ENCODE measurements around the gene EFNB2. TPM values are rescaled to one million over a fixed set of nuclear protein-coding genes. Genes with fewer than 3 reads are reported as not detected.
A peak's percentile ranks its signal among the peaks of the same experiment; 100 is the strongest.

The EFNB2 gene
- total RNA-seq, 1 donor from 2014 or later: 37.3 TPM

DNA sequence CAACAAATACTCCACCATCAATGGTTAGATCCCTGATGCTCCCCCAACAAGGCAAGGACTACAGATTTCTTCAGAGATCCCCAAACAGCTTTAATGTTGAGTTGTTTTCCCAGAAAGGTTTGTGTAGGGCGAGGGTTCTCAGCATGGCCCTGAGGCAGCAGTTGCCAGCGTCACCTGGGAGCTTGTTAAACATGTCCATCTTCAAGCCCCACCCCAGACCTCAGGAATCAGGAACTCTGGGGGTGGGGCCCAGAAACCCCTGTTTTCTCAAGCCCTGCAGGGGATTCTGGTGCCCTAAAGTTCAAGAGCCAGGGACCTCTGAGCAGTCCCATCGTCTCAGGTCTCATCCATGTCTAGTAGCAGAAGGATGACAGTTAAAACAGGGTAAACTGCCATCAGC, 9.6 kb downstream of the EFNB2 start:
- no peak for DNase-seq

DNA sequence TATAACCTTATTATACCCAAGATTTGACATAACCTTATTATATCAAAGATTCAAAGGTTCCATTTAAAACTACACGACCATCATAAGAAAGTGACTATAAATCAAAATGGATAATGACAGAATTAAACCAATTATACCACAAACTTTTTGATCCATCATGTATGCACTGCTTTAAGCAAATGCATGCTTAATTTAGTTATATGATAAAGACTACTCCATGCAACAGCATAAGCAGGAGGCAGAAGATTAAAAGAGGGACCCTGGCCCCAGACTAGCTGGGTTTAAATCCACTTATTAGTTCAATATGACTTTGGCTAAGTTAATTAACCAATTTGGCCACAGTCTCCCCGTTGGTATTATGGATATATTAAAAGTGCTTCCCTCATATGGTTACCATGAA, 11.4 kb downstream of the EFNB2 start:
- DNase-seq: no peak

DNA sequence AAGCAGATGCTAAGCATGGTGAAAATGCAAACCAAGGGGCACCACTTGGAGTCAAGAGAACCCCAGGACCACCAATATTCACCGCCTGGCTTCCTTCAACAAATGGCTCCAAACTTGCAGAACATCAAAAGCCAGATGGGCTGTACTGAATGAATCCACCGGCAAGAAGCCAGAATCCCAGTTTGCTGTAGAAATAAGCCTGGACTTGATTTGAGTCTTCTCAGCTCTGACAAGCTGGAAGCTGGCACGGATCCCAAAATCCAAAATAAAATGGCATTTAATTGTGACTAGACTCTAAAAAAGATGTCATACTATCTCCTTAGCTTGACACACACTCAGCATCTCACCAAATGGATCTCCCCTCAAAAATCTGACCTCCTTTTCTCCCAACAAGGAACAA, 11.9 kb downstream of the EFNB2 start:
- DNase-seq: peak; percentile 88

DNA sequence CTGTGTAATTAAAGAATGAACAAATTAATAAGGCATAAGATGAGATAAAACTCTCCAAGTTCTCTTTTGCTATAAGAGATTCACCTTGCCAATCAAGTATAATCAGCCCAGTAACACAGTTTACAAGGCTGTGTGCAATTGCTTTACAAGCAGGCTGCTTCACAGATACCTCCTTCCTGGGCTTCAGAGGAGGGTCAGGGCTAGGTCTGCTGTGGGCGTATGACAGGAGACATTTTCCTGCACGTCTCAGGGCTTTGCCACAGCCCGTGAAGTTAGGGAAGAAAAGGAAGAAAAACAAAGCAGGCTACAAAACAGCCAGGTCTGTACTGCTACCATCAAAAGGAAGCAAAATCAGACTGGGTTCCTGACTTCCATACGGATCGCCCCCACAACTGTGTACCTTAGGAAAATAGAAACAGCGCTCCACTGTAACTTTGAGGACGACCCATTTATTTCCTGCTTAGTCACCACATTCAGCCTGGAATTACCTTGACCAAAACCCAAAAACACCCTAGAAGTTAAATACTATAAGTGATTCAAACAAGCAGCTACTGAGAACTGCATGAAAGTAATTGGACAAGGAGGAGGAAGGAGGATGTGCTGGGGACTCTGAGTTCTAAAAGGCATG, 12.4 kb downstream of the EFNB2 start:
- DNase-seq: no peak

DNA sequence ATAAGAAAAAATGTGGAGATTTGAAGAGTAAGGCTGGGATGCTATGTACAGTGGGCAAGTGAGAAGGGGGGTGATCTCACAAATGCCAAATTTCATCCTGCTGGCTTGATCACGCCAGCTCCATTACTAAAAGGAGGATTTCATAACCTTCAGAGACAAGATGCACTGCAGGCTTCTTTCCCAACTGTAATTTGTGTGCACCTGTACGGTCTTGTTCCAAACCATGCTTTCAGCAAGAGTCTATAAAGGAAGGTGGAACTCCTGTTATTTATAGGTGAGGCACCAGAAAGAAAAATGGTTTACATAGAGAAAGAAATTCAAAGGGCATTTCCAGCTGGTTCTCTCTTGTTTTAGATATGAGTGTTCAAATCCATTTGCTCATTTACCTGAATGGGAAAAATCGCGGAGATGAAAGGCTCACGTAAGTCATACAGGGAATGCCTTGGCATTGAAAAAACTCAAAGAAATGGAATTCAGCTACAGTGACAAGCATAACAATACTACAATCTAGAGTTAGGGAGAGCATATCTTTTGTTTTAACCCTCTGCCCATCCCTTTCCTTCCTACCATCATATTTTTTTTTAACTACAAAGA, 13.3 kb downstream of the EFNB2 start:
- no peak for DNase-seq

DNA sequence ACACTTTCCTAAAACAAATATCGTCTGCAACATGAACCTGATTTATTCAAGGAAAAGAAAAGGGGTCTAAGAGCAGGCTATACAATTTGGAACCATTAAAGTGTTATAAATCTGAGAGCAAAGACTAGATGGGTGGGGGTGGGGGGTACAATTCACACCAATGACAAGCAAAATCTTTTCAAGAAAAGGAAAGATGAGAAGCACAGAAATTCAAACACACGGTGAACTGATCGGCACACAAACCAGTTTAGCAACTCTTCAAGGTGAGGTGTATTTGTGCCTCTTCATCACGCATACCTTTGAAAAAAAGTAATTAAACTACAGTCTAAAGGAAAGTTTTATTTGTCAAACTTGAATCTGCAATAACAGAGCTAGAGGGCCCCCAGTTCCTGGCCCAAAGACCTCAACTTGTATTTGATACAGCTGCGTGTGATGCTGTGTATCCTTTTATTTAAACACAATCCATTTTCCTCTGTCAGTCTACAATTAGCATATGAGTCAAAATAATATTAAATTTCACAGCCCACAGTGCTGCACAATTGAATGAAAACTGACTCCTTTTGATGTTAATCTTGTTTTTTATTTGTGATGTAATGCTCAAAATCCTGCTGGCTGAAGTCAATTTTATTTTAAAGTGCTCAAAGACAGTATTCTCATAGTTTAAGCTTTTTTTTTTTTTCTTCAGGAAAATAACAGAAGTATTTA, 14.2 kb downstream of the EFNB2 start:
- no peak for DNase-seq

DNA sequence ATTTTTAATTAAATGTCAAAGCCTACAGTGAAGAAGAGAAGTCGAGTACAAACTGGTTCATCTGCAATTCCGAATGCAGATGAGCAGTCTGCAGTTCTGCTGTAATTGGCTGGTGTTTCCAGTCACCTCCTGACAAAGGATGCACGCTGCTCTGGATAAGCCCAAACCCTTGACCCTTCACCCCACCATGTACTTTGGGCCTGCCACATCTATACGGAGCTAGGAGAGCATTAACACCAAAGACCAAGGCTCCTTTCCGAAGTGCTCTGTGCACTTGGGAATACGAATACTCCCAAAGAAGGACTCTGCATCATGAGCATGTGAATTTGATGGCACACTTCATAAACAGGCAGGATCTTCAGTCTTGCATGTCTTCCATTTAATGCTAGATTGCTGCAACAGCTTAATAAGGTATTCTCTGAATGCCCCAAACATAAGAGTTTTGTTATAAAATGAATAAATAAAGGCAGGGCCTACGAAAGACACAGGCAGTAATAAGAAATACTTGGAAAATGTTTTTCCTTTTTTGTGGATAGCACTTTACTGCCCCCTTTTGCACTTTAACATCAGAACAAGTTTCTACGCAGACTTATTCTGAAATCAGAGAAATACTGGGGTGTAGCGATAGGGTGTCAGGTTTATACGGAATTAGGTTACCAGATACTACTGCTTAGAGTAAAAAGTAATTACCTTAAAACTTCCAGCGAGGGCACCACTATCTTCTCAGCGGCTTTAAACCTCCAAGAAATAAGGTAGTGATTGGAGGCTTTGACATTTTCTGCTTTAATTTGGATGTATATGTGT, 15.0 kb downstream of the EFNB2 start:
- DNase-seq: peak; percentile 26

DNA sequence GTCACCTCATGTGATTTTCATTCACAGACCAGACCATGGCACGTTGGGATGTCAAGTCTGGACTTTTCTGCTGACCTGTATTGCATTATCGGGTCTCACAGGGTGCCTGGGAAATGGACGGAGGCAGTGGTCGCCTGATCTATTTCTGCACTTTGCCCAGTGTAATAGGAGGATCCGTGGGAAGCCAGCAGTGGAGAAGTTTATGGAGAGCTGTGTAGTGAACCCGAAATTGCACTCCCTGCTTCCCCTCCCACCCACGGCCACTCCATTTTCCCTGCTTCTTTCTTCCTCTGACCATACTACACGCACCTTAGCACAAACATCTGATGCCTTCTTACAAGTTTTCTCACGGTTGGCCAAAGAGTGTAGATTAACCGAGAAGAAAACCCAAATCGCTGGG, 16.9 kb downstream of the EFNB2 start:
- DNase-seq: no peak

DNA sequence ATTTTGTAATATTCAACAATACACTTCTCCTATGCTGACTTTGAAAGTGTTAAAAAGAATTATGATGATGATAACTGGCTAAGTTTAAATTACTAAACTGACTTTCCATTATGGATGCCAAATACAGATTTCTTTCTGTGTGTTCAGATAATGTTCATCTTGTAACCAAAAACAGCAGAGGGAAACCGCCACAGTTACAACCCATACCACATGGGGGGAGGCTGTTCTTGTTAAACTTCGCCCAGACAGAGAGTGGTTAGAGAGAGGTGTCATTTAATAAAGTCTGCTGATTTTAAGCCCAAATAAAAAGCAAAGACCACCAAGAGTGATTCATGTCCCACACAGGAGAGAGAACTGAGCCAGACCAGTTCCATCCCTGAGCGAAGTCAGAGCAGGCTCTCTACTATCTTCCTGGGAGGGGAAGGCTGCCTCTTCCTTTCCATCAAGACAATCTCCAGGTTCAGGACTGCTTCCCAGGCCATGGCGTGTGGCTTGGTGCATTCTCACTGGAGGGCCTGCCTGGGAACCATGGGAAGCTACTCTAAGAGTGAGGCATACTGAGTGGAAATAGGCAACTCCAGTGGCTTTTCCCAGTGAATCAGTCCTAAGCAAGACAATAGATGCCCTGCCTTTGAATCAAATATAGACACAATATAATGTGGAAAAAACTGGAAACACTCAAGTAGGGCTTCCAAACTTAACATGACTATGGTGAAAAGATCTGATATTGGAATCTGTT, 18.2 kb downstream of the EFNB2 start:
- DNase-seq: peak; percentile 49

DNA sequence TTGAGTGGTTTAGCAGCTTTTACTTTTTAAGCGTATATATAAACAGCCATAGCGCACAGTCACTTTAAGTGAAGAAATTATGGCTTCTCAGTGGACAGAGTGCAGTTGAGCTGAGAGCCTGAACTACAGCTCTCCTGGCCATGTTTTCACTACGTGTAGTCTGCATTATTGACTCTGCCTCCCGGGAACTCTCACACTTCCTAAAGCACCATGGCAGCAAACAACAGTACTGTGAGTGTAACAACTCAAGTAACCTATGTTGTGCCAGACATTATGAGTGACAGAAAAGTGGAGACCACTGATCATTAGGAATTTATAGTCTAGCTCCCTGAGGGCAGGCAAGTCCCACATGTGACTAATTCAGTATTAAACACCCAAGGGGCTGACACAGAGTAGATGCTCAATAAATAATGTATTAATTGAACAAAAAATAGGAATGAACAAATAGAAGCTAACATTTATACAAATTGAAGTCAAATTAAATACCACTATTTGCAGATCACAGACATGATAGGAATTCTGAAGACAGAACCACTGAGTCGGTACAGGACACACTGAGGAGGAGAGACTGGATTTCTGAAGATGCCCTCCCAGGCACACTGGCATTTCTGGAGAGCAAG, 19.7 kb downstream of the EFNB2 start:
- DNase-seq: no peak

DNA sequence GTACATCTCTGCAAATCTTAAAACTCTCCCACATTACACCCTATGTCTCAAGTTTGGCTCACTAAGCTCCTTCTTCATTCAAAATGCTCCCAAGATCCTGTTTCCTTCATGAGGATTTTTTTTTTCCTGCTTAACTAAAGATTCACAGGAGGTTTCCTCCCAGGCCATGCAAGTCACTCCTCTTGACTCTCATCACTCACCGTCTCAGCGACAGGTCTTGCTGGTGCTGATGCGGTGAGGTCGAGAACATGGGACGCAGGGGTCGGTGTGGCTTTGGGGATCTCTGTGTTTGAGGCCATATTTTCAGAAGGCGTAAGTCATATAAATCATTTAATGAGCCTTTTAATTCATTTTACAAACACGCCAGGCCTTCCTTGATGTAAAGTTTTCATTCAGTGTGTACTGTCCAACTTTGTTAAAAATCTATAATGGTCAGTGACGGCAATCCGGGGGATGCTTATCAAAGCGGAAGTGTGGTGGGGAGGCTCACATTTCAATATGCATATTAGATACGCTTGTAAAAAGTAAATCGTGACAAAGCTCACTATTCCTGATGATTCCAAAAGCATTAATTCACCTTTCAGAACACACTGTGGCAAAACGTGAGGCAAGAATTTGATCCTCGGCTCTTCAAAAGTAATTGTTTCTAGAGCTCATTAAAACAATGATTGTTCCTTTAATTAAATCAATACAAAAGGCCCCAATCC, 20.4 kb downstream of the EFNB2 start:
- DNase-seq: no peak

DNA sequence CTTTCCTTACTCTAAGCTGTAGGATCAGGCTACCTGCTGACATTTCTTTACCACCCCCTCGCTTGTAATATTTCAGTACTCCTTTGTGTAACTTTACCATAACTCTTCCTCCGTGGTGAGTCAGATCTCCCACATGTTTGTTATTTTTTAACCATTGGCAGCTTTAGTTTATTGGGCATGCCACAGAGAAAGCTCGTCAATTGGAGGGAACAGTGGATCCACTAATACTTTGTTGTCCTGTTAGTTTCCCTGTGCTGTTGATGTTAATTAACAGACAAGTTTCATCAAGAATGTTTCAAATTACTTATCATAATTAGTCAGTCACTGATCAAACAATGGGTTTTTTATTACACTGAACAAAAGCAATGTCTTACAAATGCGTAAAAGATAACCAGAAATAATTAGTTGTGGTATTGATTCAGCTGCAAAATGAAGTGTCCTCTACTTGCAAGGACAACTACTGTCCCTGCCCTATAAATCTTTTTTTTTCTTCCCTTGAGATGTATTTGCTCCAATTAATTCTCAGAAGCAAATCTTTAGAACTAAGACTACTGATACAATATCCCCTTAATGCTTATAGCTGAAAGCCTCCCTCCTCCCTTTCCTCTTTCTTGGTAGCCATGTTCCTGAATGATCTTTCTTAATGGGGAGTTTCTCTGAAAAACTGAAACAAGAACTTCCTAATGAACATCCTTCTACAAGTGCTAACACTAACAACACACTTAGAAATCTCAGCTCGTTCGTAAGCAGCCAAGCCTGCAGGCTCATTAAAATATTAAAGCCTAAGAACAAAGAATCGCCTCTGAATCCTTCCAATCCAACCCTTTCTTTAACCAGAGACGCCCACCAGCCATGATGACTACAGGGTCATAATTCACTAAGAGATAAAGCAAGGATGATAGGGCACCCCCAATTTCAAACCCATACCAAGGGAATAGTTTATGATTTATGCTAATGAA, 22.2 kb downstream of the EFNB2 start:
- DNase-seq: no peak

DNA sequence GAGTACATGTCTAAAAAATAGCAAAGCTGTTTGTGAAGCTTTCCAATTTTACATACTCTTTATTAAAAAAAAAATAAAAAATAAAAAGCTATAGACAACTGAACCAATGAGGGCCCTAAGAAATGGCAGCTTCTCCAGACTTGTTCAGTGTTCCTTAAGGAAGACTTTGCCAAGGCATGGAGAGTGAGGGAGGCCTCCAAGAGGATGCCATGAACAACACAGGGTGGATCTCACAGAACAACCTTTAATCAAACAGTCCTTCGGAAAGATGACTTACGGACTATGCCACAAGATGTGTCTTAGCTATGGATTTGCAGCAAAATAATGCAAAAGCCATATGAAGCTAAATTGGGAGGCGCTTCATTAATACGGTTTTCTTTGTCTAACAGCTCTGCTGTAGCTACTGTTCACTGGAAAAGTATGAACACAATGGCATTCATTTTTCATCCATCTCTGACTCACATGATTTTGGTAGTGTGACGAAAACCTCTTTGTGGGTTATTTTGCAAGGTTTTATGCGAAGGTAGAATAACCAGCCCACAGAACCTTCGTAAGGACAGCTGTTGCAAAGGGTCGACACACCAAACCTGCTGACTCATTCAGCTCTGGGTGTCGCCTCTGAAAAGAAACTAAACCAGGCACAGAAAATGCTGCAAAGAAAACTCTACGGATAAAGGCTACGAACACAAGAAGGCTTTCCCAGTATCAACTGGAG, 27.7 kb downstream of the EFNB2 start:
- no peak for DNase-seq

DNA sequence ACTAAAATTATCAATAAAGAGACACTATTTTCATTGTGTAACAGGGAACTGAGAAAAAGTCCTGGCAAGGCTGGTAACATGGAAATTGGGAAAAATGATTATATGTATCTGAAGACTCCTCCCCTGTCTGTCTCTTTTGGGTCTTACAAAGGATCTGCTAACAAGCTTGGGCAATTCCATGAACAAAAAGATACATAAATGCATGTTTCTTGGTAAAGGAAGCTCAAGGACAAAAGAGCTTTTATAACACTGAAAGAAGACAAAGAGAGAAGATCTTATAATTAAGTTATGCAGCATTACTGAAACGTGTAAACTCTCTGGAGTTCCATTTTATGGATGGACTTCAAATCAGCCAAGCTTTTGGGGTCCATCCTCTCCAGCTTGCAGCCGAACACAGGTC, 29.2 kb downstream of the EFNB2 start:
- DNase-seq: no peak

DNA sequence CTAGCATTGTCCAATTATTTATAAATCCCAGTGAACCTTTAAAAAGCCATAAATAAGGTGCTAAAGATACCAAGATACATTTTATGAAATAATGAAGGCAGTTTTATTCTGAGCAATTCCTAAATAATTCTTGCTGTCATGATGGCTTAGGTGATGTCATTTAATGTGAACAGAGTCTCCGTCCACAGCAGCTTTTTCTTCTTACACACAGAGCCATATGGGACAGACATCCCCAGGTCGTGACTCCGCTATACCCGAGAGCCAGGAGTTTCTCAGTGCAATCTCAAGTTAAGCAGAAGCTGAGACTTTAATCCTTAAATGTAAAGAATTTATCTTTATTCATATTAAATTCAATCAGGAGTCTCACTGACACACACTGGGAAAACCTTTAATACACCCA, 29.7 kb downstream of the EFNB2 start:
- no peak for DNase-seq

DNA sequence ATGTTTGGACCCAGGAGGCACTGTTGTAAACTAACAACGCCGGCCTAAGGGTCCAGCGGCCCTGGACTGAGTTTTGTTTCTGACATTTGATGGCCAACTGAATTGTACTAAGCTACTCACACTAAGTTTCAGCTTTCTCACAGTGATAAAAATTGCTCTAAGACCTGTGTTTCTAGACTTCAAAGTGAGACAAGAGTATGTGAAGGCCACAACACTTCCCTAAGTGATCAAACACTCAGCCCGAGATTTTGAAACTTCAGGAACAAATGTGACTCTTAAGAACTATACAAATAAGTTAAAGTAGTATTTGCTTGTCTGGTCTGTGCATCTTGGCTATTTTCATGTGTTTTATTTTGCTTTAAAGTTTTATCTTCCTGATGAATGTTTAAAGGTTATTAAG, 30.2 kb downstream of the EFNB2 start:
- DNase-seq: no peak

DNA sequence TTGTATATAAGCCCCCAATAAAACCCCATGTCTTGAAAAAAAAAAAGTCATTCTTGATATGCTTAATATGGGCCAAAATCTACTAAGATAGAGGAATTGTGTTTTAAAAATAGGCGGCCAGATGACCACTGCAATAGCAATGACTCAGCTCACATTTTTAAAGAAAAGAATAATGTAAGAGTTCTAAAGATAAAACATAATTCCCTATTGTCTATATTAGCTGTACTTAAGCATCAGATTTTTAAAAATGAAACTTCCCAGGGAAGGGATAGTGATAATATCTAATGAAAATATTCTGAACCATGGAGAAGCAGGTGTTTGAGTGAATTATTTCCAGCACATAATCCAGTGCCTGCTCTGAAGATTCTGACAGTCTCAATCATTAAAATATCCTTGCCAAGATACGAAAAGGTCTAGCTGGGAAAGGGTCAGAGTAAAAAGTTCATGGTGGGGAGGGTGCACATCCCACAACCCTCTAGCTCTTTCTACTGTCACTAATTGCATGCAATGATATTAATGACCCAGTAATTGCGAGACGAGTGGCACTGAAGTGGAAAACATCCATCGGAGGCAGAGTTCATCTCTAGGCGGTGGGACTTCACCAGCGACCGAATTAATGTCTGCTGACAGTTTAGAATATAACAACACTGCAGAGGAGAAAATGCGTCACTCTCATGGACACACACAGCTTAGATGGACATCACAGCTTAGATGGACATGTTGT, 31.6 kb downstream of the EFNB2 start:
- no peak for DNase-seq

DNA sequence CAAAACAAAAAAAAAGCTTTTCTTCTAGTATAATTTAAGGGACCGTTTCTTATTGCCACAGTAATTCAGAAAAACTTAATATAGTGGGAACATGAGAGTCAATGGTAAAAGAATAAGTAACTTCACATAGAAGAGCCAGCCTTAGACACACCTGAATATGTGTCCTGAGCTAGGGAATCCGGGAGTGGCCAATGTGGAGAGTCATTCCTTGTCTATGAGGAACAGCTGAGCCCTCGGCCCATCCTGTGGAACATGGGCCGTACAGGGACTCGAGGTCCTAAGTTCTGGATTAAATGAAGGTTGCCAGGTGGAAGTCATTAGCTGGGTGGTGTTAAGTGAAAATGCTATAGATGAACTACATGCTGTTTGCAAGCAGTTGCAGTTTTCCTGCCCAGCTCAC, 32.2 kb downstream of the EFNB2 start:
- no peak for DNase-seq

DNA sequence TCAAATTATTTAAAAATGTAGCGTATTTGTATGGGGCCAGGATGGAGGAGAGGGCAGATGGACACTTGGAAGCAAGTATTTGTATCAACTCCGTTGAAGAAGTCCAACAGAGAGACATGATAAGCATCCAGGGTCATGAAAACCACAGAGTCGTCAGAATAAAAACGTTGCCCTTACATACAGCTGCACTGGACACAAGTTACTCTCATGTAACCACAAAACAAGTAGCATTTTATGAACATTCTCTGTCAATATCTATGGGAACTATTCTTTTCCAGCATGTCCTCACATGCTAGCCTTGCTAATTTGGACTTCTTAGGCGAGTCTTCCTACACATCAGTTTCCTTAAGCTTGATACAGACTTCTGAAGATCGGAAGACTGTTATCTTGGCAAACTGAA, 35.0 kb downstream of the EFNB2 start:
- DNase-seq: no peak

All from skin of body (tissue), 2 donors.